HG03060 (cell line): ENCODE data around the gene SLC8A1.

Experiments
- ATAC-seq: cut with Tn5 transposase; IDR thresholded peaks from one replicate; pipeline ENCODE4 v1.9.1; 2021; ENCODE audit warnings: low read depth, moderate number of reproducible peaks; ENCODE audit not compliant: unreplicated experiment

The SLC8A1 gene

GRCh38 chr2:40451918-40452605 is at the start of gene SLC8A1:
Gene SLC8A1 (minus strand): TSS chr2:40452090.
- ATAC-seq: no peak

- ATAC-seq: no peak
Measured at GRCh38 chr2:40499437-40499836, 47.5 kb upstream of the SLC8A1 start.

GRCh38 chr2:40497251-40497859 is 45.5 kb upstream of the SLC8A1 start:
- no peak for ATAC-seq

DNA sequence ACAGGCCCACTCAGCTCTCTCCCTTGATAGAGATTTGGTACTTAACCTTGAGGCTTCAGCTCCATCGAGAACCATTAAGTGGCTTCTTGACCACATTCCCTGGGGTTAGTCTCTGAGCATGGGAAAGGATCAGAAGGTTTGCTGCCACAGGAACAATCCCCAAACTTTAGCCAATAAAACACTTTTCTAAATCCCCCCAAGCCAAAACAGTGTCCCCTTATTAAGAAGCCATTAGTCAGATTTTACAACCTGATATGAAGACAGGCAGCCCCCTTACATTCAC is 37.7 kb upstream of the SLC8A1 start:
- ATAC-seq: no peak

DNA sequence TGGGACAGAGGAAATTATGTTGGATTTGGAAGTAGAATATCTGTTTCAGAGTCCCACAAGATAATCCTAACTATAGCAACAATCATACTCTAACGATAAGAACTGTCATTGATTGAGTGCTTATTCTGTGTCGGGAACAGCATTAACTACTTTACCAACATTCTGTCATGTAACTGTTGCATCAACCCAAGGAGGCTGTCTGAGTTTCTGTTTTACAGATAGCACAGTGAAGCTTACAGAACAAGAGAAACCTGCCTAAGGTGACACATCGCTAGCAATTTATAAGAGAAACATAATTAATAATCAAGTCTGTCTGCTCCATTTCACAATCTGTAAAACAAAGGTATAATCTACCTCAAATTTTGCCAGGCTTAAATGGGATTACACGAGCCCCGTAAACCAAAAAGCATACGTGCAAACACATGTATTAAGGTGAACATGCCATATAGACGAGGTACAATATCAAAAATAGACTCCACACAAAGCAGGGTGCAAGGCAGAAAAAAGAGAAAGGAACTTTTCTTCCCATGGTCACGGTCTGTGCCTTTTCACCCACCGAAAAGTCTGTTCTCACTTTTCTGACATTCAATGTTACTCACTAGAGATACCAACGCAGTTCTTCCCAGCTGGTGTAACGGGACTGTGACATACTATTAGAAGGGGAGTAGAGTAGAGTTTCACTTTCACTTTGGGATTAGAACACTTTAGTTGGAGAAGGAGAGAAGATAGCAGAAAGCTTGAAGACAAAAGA is 37.2 kb upstream of the SLC8A1 start:
- no peak for ATAC-seq

- ATAC-seq: no peak
Measured at GRCh38 chr2:40488101-40488601, 36.3 kb upstream of the SLC8A1 start.

GRCh38 chr2:40487602-40488001 is 35.7 kb upstream of the SLC8A1 start:
- no peak for ATAC-seq

DNA sequence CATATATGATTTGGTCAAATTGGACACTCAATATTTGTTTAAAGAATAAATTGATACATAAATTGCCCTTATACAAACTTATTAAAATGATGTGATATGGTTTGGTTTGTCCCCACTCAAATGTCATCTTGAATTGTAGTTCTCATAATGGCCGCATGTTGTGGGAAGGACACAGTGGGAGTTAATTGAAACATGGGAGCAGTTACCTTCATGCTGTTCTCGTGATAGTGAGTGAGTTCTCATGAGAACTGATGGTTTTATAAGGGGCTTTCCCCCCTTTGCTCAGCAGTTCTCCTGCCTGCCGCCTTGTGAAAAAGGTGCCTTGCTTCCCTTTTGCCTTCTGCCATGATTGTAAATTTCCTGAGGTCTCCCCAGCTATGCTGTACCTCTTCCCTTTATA is 34.0 kb upstream of the SLC8A1 start:
- ATAC-seq: no peak

GRCh38 chr2:40485318-40485717 is 33.4 kb upstream of the SLC8A1 start:
- ATAC-seq: no peak

GRCh38 chr2:40483549-40484243 is 31.8 kb upstream of the SLC8A1 start:
- ATAC-seq: no peak

GRCh38 chr2:40480596-40480995 is 28.7 kb upstream of the SLC8A1 start:
- ATAC-seq: no peak

- no peak for ATAC-seq
Measured at GRCh38 chr2:40480073-40480472, 28.2 kb upstream of the SLC8A1 start.

DNA sequence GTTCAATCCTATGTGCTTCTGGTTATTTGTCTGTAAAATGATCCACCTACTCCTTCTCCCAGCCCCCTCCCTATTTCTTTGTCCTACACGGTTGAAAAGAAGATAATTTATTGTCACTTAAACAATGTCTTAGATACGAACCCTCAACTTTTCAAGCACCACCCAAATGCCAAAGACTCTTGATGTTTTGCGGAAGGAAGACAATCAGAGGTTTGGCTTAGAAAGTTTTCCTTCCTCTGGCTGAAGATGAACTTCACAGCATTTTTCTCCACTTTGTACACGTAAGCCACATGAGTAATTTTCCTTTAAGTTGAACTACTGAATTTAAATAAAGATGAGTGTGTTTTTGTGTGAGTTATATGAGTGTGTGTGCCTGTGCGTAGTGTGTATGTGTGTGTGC is 25.5 kb upstream of the SLC8A1 start:
- no peak for ATAC-seq

GRCh38 chr2:40476436-40476835 is 24.5 kb upstream of the SLC8A1 start:
- no peak for ATAC-seq

DNA sequence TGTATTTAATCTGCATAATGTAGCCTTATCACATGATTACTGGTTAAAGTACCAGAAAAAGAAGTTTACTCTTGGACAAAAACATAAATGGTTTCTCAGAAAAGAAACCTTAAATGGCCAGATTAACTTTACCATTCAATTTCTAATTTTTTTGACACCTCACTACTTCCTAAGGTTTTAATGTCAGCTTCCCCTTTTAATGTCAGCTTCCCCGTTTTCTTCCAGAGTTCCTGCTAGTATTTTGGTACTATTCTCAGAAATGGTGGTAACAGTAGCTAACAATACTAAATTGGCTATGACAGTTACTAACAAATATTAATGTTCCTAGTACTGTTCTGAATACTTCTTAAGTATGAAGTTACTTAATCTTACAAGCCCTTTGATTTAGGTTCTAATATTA is 22.4 kb upstream of the SLC8A1 start:
- no peak for ATAC-seq

GRCh38 chr2:40471866-40472265 is 20.0 kb upstream of the SLC8A1 start:
- no peak for ATAC-seq

DNA sequence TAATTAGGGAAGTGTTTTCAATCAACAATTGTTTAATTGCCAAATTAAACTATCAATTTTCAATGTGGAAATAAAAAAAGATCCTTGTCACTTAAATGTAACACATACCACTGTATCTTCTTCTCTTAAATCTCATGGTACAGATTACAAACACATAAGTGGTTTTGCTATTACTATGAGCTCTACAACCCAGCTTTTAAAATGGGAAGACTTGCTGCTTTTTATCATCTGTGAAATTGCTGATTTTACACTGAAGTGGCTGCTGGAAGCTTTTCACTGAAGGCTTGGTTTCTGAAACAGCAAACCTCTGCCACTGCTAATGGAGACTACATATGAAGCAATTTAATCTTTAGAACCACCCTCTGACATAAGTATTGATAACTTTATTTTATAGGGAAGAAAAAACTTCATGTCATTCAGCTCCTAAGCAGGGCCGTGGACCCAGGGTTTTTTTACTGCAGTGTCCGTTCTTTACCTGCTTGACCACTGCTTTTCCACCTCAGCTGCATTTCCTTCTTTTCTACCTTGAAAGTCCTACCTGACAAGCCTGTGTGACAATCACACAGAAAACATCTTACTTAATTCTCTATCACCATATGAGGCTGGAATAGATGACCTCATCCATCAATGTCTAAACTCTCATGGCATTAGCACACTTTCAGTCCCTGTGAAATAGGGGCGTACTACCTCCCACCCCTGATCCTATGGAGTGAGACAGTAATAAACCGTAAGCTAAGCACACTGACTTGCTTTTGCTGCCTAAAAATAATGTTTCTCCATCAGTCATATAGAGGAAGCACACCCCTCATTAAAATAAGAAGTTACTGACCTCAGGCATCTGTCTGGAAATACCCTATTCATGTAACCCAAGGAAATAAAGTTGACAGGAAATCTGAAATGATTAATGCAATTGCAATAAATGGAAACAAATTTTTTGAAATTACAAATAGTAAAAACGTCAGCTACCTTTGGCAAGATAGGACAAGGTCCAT is 19.2 kb upstream of the SLC8A1 start:
- ATAC-seq: no peak

DNA sequence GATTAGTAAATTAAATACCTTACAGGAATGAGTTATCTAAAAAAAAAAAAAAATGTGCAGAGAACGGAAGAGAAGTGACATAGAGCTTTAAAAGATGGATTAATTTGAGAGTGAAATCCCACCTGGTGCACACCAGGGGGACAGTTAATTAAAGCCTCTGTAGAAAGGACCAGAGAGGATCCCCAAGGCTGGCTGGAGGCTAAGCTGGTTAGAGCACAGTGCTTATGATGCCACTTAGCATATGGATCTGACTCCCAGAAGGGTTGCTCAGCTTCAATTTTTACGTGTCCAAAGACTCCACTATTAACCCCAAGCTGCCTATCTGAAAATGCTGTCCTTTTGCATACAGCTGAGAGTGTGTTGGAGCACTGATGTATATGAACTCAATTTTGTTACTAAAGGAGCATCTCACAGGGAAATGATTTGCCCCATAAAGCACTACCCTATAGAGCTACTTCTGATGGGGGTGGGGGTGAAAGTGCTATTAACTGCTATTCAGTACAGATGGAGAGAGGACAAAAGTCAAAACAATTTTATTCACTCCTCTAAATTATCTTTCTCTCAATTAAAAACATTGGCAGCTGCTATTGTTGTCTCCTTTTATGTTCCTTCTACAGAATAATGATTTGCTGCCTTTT is 15.2 kb upstream of the SLC8A1 start:
- ATAC-seq: no peak

- ATAC-seq: no peak
Measured at GRCh38 chr2:40466332-40466906, 14.5 kb upstream of the SLC8A1 start.
